ENCODE results near the gene CCDC66. TPM values are rescaled to one million over a fixed set of nuclear protein-coding genes. Genes with fewer than 3 reads are reported as not detected.
"Not testable (repeated sequence)": the region's sequence is repeated elsewhere in the genome, so short reads cannot be mapped to it uniquely, and the experiment has no call there.

The CCDC66 gene
- 40.7 TPM for total RNA-seq

DNA sequence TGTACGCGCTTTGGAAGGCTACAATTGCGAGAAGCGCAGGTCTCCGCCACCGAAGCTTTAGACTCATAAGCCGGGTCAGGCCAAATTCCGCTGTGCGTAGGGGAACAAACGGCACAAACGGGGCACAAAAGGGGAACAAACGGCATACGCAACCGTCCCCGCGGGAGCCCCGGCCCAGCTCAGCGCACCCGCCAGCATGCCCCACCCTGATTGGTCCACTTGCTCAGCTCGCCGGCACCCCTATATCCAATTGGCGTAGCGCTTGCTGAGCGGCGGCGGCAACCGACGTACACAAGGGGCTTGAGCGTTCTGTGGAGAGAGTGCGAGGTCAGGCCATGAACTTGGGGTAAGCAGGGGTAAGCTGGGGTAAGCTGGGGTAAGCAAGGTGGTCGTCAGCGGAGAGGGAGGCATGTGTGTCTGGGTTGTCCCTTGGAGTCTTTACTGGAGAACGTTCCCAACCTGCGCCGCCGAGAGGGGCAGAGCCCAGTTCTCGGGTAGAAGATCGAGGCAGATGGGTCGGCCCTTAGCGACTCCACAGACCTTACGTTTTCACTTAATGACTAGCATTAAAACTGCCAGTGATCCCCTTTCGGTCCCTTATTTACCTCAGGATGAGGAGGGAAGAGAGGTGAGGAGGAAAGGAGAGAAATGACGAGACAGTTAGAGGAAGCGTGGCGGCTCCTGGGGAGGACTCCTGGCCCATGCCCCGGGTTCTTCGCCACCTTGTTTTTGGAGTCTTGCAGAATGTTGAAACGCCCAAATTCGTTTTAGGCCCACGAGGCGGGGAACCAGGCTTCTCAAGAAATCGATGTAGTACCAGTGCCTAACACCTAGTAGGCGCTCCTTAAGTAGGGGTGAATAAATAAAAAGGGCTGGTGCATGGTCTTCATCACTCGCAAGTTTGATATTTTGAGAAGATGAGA lies at the start of gene CCDC66:
CCDC66 (plus strand) TSS at position 268 of the 923 bp plus-strand sequence; CDS start at position 336, 68 bp downstream.
- DNase-seq: peak; percentile 94

GRCh38 chr3:56519641-56520040 lies 37.3 kb upstream of the CCDC66 start:
- DNase-seq: no peak

DNA sequence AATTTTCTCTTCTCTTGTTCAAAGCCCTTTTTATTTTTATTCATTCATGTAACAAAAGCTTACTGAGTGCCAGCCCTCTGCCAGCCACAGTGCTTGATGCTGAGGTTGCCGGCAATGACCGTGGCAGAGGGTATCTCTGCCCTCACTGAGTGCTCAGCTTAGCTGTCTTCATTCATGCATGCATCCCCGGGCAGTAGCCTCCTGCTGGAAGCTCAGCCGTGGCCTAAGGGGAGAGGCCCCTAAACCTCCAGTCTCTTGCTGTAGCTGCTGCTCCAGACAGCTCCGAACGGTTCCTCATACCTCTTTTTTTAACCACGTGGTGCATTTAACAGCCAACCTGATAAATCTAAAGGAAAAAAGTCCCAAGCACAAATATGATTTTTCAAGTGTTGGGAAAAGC lies 34.6 kb upstream of the CCDC66 start:
- DNase-seq: no peak

- no peak for DNase-seq
Observed at GRCh38 chr3:56525291-56525690, 31.7 kb upstream of the CCDC66 start.

GRCh38 chr3:56536735-56537134 lies 20.2 kb upstream of the CCDC66 start:
- DNase-seq: no peak

DNA sequence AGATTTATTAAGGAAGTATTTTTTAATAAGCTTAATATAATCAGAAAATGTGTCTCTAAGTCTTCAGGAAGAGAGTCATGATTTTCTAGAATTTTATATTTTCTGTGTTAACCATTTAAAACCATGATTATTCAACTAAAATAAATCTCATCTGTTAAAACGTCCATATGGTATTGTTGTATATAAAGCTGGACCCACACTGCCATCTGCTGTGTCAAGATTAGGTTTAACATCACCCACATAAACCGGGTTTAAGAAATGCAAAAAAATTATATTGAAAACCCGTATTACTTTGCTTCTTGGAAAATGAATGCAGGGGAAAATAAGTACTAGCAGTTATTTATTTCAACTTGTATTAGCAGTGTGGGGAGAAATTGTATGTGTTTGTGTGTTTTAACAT lies 9.5 kb upstream of the CCDC66 start:
- DNase-seq: no peak

DNA sequence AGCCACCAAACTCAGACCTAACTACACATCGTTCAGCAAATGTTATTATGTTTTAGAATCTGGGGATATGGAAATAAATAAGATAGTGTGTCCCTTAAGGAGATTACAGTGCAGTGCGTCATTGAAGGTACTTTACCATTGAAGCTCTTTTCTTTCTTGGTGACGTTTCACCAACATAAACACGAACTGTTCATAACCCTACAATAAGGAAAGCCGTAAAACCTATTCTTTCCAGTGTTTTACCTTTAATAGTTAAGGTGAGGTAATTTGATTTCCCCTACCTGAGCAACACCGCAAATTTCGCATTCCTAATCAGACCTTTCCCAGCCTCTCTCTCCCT lies 826 bp downstream of the CCDC66 start:
- DNase-seq: no peak

DNA sequence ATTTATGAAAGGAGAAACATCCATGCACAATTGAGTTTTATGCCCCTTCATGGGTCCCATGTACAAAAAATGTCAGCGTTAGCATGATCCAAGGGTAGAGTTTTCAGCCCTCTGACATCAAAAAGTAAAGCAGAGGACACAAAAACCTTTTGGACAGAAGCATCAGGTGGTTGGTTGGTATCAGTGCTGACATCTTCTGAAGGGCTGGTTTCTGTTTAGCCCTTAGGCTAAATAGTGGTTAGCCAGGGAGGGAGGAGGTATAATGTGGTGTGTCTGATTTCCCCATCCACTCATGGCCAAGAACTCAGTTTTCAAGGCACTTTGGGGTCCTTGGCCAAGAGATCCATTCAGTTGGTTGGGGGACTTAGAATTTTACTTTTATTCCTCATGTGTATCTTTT lies 16.5 kb downstream of the CCDC66 start:
- no peak for DNase-seq

DNA sequence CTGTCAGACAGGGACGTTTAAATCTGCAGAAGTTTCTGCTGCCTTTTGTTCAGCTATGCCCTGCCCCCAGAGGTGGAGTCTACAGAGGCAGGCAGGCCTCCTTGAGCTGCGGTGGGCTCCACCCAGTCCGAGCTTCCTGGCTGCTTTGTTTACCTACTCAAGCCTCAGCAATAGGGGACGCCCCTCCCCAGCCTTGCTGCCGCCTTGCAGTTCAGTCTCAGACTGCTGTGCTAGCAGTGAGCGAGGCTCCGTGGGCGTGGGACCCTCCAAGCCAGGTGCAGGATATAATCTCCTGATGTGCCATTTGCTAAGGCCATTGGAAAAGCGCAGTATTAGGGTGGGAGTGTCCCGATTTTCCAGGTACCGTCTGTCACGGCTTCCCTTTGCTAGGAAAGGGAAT lies 25.0 kb downstream of the CCDC66 start:
- DNase-seq: not testable (repeated sequence)

DNA sequence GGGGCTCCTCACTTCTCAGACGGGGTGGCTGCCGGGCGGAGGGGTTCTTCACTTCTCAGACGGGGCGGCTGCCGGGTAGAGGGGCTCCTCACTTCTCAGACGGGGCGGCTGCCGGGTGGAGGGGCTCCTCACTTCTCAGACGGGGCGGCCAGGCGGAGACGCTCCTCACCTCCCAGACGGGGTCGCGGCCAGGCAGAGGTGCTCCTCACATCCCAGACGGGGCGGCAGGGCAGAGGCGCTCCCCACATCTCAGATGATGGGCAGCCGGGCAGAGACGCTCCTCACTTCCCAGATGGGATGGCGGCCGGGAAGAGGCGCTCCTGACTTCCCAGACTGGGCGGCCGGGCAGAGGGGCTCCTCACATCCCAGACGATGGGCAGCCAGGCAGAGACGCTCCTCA lies 27.3 kb downstream of the CCDC66 start:
- not testable (repeated sequence) for DNase-seq

DNA sequence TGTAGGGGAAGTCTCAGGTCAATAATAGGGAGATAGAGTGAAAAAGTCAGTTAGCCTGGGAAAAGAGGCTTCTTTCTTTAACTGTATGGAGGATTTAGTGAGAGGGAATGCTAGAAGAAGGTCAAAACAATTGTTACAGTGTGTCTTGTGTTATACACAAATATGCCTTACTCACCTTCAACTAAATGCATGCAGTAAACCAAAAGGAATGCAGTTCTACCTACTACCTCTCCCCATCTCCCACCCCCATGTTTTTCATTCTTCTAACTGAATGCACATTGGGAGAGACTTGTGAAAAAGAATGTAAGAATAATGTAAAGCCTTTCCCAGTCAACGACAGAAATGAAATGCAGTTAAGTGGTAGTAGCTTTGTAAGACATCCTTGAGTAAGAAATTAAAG lies 33.8 kb downstream of the CCDC66 start:
- DNase-seq: no peak

DNA sequence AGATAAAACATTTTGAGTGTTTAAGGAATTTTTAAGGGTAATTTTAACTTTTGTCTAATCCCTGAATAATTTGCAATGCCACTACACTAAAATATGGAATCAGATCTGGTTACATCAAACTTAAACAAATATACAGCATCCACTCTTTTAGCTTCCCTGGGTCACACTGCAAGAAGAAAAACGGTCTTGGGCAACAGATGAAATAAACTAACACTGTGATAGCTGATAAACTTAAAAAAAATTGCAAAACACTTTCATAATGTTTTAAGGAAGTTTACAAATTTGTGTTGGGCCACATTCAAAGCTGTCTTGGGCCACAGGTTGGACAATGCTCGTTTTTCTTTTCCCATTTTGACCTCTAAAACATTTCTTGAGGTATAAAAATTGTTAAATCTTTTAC lies 34.3 kb downstream of the CCDC66 start:
- no peak for DNase-seq

- no peak for DNase-seq
Observed at GRCh38 chr3:56593455-56594158, 36.6 kb downstream of the CCDC66 start.

GRCh38 chr3:56595975-56596840 lies 39.2 kb downstream of the CCDC66 start:
- no peak for DNase-seq

DNA sequence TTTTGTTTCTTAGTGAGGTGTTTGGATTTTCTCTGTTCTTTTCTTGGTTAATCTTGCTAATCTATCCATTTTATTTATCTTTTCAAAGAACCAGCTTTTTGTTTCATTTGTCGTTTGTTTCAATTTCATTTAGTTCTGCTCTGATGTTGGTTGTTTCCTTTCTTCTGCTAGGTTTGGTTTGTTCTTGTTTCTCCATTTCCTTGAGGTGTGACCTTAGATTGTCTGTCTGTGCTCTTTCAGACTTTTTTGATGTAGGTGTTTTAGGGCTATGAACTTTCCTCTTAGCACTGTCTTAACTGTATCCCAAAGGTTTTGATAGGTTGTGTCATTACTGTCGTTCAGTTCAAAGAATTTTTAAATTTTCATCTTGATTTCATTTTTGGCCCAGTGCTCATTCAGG lies 51.5 kb downstream of the CCDC66 start:
- DNase-seq: not testable (repeated sequence)

GRCh38 chr3:56610669-56611335 lies 53.8 kb downstream of the CCDC66 start:
- no peak for DNase-seq

DNA sequence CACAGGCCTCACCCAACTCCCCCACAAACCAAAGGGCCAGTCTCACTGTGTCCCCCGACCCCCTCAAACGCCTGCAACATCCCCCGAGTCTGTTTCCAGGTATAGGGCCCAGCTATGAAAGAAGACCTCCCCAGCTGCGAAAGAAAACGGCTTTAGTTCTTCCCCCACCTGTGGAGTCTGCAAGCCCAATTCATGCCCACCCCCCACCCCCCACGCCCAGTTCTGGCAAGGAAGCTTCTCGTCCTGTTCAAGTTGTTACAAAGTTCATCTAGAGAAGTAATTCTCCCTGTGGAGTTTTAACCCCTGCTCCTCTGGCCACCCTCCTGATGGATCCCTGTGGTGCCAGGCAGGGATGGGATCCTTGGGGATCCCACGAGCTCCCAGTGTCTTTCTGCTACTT lies 54.4 kb downstream of the CCDC66 start:
- no peak for DNase-seq

- DNase-seq: no peak
Observed at GRCh38 chr3:56612146-56612545, 55.2 kb downstream of the CCDC66 start.

DNA sequence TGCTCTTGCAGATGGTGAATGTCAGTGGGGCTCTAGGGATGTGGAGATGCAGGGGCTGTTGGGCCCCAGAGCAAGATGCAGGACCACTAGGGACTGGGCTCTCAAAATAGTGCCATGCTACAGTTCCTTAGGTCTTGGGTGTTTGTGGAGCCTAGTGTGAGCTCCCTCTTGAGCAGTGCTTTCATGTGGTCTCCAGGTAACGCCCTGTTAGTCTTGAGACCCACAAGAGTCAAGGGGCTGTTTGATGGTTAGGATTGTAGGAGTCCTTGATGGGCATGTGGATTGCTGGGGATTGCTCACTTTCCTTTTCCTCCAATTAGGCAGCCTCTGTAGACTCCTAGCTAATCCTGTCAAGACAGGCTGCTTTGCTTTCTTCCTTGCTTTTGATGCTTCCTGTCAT lies 56.0 kb downstream of the CCDC66 start:
- DNase-seq: no peak

- no peak for DNase-seq
Observed at GRCh38 chr3:56616478-56617006, 59.6 kb downstream of the CCDC66 start.

DNA sequence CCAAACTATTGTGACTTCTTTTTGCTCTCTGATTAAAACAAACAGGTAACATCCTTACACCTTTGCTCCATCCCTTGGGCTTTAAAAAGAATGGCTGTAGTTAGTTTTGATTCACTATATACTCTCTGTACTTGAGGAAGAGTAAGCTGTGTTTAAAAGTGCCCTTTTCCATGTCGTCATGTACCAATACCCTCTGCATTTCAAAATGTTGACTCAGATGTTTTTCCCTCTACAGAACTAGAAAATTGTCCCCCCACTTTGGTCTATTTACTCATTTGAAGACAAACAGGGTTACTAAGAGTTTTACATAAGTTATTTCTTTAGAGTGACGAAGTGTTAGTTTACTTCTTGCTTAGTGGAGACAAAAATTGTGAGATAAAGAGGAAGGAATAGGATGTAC lies 63.4 kb downstream of the CCDC66 start:
- no peak for DNase-seq

- no peak for DNase-seq
Observed at GRCh38 chr3:56621681-56622080, 64.7 kb downstream of the CCDC66 start.

All from skin of body (tissue), 2 donors.